Testis (tissue), 2 donors: ENCODE measurements around the gene SLC16A1.

Source experiments
- POLR2A ChIP-seq: fragments of 450-650 bp; IDR thresholded peaks from one replicate; pipeline ENCODE4 v1.6.1; 2017; ENCODE audit warnings: antibody characterized with exemption, mild to moderate bottlenecking, moderate library complexity
- TF ChIP-seq, protein P1 (sequence below), 3 experiments: fragments of 450-650 bp in 2 of 3; fragments of 200-600 bp in 1 of 3; sonication (generic) in 1 of 3; IDR thresholded peaks; one replicate each; pipeline ENCODE4 v1.5.1; 2016 to 2019; ENCODE audit warnings: antibody characterized with exemption in 3 of 3, mild to moderate bottlenecking in 2 of 3, moderate library complexity in 1 of 3

GRCh38 chr1:112926858-112927257 is 29.1 kb downstream of the SLC16A1 start:
- TF ChIP-seq, protein P1, sequence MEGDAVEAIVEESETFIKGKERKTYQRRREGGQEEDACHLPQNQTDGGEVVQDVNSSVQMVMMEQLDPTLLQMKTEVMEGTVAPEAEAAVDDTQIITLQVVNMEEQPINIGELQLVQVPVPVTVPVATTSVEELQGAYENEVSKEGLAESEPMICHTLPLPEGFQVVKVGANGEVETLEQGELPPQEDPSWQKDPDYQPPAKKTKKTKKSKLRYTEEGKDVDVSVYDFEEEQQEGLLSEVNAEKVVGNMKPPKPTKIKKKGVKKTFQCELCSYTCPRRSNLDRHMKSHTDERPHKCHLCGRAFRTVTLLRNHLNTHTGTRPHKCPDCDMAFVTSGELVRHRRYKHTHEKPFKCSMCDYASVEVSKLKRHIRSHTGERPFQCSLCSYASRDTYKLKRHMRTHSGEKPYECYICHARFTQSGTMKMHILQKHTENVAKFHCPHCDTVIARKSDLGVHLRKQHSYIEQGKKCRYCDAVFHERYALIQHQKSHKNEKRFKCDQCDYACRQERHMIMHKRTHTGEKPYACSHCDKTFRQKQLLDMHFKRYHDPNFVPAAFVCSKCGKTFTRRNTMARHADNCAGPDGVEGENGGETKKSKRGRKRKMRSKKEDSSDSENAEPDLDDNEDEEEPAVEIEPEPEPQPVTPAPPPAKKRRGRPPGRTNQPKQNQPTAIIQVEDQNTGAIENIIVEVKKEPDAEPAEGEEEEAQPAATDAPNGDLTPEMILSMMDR (IDR thresholded peaks at IDR 0.05) = no peak
- TF ChIP-seq POLR2A = no peak
